Parathyroid adenoma (tissue), 2 donors: Measurements from ENCODE around the gene ACTR3.

Experiments used
- H2AFZ ChIP-seq: fragments of 300-600 bp; sonication (generic); one replicate; pipeline ENCODE4 v1.7.0; 2017; ENCODE audit warnings: antibody characterized with exemption, mild to moderate bottlenecking
- H3K27ac ChIP-seq: fragments of 300-600 bp; sonication (generic); one replicate; pipeline ENCODE4 v1.7.0; 2017
- H3K27me3 ChIP-seq: fragments of 300-600 bp; sonication (generic); one replicate; pipeline ENCODE4 v1.7.0; 2017; ENCODE audit warnings: low read length; ENCODE audit not compliant: control insufficient read depth, insufficient read depth
- H3K36me3 ChIP-seq: fragments of 300-600 bp; sonication (generic); one replicate; pipeline ENCODE4 v1.7.0; 2017; ENCODE audit warnings: low read length; ENCODE audit not compliant: control insufficient read depth, insufficient read depth
- H3K4me1 ChIP-seq: fragments of 300-600 bp; sonication (generic); one replicate; pipeline ENCODE4 v1.7.0; 2017; ENCODE audit warnings: control low read depth
- H3K4me2 ChIP-seq: fragments of 300-600 bp; sonication (generic); one replicate; pipeline ENCODE4 v1.7.0; 2017; ENCODE audit warnings: low read length
- H3K4me3 ChIP-seq: fragments of 300-600 bp; sonication (generic); one replicate; pipeline ENCODE4 v1.7.0; 2017; ENCODE audit warnings: low read depth, low read length
- H3K79me2 ChIP-seq: fragments of 300-600 bp; sonication (generic); one replicate; pipeline ENCODE4 v1.7.0; 2017; ENCODE audit warnings: control low read depth
- H3K9ac ChIP-seq: fragments of 300-600 bp; sonication (generic); one replicate; pipeline ENCODE4 v1.7.0; 2017; ENCODE audit warnings: mild to moderate bottlenecking
- H3K9me3 ChIP-seq: fragments of 300-600 bp; sonication (generic); one replicate; pipeline ENCODE4 v1.7.0; 2017; ENCODE audit warnings: low read length; ENCODE audit not compliant: control insufficient read depth
- TF ChIP-seq, protein P1 (sequence below): fragments of 300-600 bp; sonication (generic); IDR thresholded peaks from one replicate; pipeline ENCODE4 v1.7.0; 2017; ENCODE audit warnings: antibody characterized with exemption, mild to moderate bottlenecking
- donor health status: primary hyperparathyroidism.

ACTR3 gene

GRCh38 chr2:113966832-113967231, 76.9 kb downstream of the ACTR3 start:
- Histone ChIP-seq H2AFZ (no peak overlapping the region), H3K4me1 (peaks cover 2% of the 10 kb centered on the region), H3K27me3 (no peaks in the 10 kb centered on the region), H3K27ac (no peak overlapping the region), H3K79me2 (no peaks in the 10 kb centered on the region), H3K36me3 (no peaks in the 10 kb centered on the region), H3K4me3 (no peak overlapping the region), H3K9me3 (no peaks in the 10 kb centered on the region), H3K9ac (no peak overlapping the region), H3K4me2 (no peak overlapping the region)
- TF ChIP-seq, protein P1, sequence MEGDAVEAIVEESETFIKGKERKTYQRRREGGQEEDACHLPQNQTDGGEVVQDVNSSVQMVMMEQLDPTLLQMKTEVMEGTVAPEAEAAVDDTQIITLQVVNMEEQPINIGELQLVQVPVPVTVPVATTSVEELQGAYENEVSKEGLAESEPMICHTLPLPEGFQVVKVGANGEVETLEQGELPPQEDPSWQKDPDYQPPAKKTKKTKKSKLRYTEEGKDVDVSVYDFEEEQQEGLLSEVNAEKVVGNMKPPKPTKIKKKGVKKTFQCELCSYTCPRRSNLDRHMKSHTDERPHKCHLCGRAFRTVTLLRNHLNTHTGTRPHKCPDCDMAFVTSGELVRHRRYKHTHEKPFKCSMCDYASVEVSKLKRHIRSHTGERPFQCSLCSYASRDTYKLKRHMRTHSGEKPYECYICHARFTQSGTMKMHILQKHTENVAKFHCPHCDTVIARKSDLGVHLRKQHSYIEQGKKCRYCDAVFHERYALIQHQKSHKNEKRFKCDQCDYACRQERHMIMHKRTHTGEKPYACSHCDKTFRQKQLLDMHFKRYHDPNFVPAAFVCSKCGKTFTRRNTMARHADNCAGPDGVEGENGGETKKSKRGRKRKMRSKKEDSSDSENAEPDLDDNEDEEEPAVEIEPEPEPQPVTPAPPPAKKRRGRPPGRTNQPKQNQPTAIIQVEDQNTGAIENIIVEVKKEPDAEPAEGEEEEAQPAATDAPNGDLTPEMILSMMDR: no peak

DNA sequence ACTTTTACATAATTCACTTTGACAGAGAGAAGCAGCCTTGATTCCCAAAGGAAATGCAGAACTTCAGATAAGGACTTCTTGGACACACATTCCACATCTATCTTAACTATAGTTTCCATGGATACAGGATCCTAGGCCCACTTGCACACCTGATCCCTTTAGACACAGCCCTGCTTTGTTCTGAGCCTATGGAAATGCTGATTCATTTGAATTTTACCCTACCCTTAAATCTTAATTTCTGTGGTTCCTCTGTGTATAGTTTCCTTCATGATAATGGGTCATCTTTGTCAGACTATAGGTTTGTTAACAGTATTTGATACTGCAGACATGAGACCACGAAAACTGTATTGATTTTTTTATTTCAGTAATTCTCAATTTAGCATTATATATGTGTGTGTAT, 77.4 kb downstream of the ACTR3 start:
- Histone ChIP-seq H3K4me2 (no peak overlapping the region), H3K9ac (no peak overlapping the region), H3K4me1 (peaks cover 2% of the 10 kb centered on the region), H2AFZ (no peak overlapping the region), H3K36me3 (no peaks in the 10 kb centered on the region), H3K4me3 (no peak overlapping the region), H3K9me3 (no peaks in the 10 kb centered on the region), H3K27me3 (no peaks in the 10 kb centered on the region), H3K79me2 (no peaks in the 10 kb centered on the region), H3K27ac (no peak overlapping the region)
- TF ChIP-seq, protein P1: no peak

DNA sequence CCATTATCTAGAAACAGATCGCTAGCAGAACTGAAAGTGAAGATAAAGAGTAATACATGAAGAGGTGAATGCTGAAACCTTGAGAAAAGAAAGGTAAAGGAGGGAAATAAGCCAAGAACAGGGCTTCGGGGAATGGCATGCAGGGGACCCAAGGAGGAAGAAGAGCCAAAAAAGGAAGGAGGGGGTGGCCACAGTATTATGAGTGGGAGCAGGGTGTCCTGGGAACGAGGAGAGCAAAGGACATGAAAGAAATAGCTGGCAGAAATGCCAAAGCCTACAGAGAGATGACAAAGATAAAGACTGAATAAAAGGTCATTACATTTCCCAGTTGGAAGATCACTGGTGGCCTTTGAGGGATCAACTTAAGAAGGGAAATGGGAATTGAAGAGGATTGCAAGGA, 82.9 kb downstream of the ACTR3 start:
- no peaks in the 10 kb centered on the region for H3K36me3 ChIP-seq
- no peaks in the 10 kb centered on the region for H3K79me2 ChIP-seq
- no peaks in the 10 kb centered on the region for H3K9me3 ChIP-seq
- no peak overlapping the region for H3K9ac ChIP-seq
- no peaks in the 10 kb centered on the region for H3K4me1 ChIP-seq
- H3K27me3 ChIP-seq: no peaks in the 10 kb centered on the region
- H3K4me2 ChIP-seq: no peak overlapping the region
- H3K4me3 ChIP-seq: no peak overlapping the region
- no peak overlapping the region for H3K27ac ChIP-seq
- H2AFZ ChIP-seq: no peak overlapping the region
- TF ChIP-seq, protein P1: no peak

DNA sequence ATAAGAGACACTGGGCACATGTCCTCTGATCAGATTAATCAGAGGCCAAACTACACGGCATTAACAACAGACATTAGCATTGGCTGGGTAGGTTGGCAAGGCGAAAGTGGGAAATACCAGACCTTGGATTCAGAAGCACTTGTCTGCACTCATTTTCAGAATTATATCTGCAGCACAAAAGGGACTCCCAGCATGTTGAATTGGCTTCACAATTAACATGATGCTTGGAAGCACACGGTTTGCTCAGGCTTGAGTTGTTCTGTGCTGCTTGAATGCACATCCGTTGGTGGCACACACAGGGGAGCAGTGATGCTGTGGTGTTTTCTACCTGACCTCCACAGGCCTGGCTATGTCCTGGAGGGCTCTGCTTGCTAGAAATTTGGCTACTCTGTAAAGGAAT, 83.9 kb downstream of the ACTR3 start:
- H3K4me3 ChIP-seq: no peak overlapping the region
- TF ChIP-seq, protein P1: no peak
- no peaks in the 10 kb centered on the region for H3K9me3 ChIP-seq
- H3K4me1 ChIP-seq: no peaks in the 10 kb centered on the region
- H3K9ac ChIP-seq: no peak overlapping the region
- H3K27ac ChIP-seq: no peak overlapping the region
- H3K79me2 ChIP-seq: no peaks in the 10 kb centered on the region
- no peaks in the 10 kb centered on the region for H3K27me3 ChIP-seq
- no peaks in the 10 kb centered on the region for H3K36me3 ChIP-seq
- no peak overlapping the region for H2AFZ ChIP-seq
- no peak overlapping the region for H3K4me2 ChIP-seq

DNA sequence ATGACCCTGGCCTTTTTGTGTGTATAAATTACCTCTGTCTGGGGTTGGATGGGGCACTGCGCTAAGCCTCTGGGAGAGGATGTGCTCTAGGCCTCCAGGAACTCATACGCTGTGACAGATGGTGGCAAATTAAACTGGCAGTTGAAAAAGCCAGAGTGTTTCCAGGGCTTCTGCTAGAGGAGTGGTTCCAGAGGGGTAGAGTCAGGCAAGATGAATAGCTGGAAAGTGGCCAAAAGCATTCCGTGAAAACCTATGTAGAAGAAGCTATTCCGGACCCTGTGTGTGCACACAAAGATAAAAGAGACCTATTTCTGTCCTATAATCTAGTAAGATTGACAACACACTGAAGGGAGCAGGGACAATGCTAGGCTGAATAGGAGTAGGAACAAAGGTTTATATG, 84.8 kb downstream of the ACTR3 start:
- Histone ChIP-seq H3K79me2 (no peaks in the 10 kb centered on the region), H3K4me1 (no peaks in the 10 kb centered on the region), H3K9ac (no peak overlapping the region), H3K27ac (no peak overlapping the region), H3K27me3 (no peaks in the 10 kb centered on the region), H3K4me2 (no peak overlapping the region), H3K9me3 (no peaks in the 10 kb centered on the region), H2AFZ (no peak overlapping the region), H3K4me3 (no peak overlapping the region), H3K36me3 (no peaks in the 10 kb centered on the region)
- TF ChIP-seq, protein P1: no peak
